Type B pancreatic cell (in vitro differentiated cells): ENCODE data around the gene AS3MT. TPM values are rescaled to one million over a fixed set of nuclear protein-coding genes. Genes with fewer than 3 reads are reported as not detected.
"Not testable (repeated sequence)": the region's sequence is repeated elsewhere in the genome, so short reads cannot be mapped to it uniquely, and the experiment has no call there.

Experiments used
- DNase-seq: peaks from one replicate; pipeline ENCODE4 v3.0.0; 2021; ENCODE audit warnings: mixed read lengths; ENCODE audit not compliant: unreplicated experiment; ENCODE audit errors: extremely low spot score
- H3K27ac Mint-ChIP-seq: 2 replicates; pipeline ENCODE4 v1.8.0; 2021; ENCODE audit warnings: mild to moderate bottlenecking, mixed read lengths
- H3K27me3 Mint-ChIP-seq: 2 replicates; pipeline ENCODE4 v1.8.0; 2021; ENCODE audit warnings: mixed read lengths
- H3K36me3 Mint-ChIP-seq: 2 replicates; pipeline ENCODE4 v1.8.0; 2021; ENCODE audit warnings: mixed read lengths
- H3K4me1 Mint-ChIP-seq: one replicate; pipeline ENCODE4 v1.8.0; 2021; ENCODE audit warnings: mixed read lengths; ENCODE audit not compliant: unreplicated experiment
- H3K4me3 Mint-ChIP-seq: 2 replicates; pipeline ENCODE4 v1.8.0; 2021; ENCODE audit warnings: mild to moderate bottlenecking, mixed read lengths
- H3K9me3 Mint-ChIP-seq: 2 replicates; pipeline ENCODE4 v1.8.0; 2021; ENCODE audit warnings: mixed read lengths
- long read RNA-seq: library from polyadenylated mRNA; unstranded; transcript quantifications from one replicate; pipeline ENCODE4 v2.0.0, GENCODE V29; 2020
- total RNA-seq: library from RNA; stranded (reverse); gene quantifications from 2 replicates; pipeline ENCODE4 v1.2.1, GENCODE V29; 2021; ENCODE audit warnings: low replicate concordance
- TF ChIP-seq, protein P1 (sequence below): fragments of 200-600 bp; sonication (generic); conservative IDR thresholded peaks from 2 replicates; pipeline ENCODE4 v1.5.0; 2021; ENCODE audit warnings: antibody characterized with exemption, mild to moderate bottlenecking

The AS3MT gene, protein sequence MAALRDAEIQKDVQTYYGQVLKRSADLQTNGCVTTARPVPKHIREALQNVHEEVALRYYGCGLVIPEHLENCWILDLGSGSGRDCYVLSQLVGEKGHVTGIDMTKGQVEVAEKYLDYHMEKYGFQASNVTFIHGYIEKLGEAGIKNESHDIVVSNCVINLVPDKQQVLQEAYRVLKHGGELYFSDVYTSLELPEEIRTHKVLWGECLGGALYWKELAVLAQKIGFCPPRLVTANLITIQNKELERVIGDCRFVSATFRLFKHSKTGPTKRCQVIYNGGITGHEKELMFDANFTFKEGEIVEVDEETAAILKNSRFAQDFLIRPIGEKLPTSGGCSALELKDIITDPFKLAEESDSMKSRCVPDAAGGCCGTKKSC
- total RNA-seq = 4.2 and 4.9 TPM in 2 replicates
- long read RNA-seq, partial matches to known transcripts = 1 of 9 reads
- long read RNA-seq, other reads (novel, unspliced or antisense) = 5 of 9 reads

DNA sequence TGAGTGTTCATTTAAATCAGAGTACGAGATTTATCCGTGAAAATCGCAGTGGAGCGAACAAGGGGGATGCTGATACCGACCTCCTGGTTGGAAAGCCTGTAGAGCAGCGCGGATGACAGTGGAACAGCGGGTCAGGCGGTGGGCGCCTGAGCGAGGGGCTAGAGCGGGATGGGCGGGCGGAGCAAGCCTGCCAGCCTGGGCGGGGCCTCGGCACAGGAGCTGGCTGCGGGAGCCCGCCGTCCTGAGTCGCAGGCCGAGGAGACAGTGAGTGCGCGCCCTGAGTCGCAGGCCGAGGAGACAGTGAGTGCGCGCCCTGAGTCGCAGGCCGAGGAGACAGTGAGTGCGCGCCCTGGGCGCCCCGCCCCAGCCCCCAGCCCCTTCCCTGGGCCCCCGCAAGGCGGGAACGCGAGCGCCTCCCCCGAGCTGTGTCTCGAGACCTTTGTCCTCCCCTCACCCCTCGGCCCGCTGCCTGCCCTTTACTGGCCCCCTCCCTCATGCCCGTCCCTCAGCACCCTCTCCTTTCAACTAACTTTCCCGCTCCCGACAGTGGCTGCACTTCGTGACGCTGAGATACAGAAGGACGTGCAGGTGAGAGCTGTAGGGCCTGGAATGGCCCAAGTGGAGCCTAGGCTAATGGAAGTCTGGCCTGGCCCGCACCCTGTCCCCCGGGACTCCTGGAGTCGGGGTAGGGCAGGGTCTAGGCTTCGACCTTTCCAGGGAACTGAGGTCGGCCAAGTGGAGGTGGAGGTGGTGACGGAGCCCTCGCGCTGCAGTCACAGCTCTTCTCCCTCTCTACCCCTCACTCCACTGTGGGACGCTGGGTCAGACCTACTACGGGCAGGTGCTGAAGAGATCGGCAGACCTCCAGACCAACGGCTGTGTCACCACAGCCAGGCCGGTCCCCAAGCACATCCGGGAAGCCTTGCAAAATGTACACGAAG lies at the start of gene AS3MT:
TSS of gene AS3MT (plus strand) at position 213 of the 941 bp plus-strand sequence. CDS start at position 336, 123 bp downstream.
- H3K27ac Mint-ChIP-seq = peak within 1 kb of the TSS; percentile 69
- H3K9me3 Mint-ChIP-seq = no peaks in the 10 kb centered on the region
- H3K27me3 Mint-ChIP-seq = no peaks in the 10 kb centered on the region
- TF ChIP-seq, protein P1, sequence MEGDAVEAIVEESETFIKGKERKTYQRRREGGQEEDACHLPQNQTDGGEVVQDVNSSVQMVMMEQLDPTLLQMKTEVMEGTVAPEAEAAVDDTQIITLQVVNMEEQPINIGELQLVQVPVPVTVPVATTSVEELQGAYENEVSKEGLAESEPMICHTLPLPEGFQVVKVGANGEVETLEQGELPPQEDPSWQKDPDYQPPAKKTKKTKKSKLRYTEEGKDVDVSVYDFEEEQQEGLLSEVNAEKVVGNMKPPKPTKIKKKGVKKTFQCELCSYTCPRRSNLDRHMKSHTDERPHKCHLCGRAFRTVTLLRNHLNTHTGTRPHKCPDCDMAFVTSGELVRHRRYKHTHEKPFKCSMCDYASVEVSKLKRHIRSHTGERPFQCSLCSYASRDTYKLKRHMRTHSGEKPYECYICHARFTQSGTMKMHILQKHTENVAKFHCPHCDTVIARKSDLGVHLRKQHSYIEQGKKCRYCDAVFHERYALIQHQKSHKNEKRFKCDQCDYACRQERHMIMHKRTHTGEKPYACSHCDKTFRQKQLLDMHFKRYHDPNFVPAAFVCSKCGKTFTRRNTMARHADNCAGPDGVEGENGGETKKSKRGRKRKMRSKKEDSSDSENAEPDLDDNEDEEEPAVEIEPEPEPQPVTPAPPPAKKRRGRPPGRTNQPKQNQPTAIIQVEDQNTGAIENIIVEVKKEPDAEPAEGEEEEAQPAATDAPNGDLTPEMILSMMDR = no peak
- H3K4me3 Mint-ChIP-seq = peak within 1 kb of the TSS; percentile 90
- peak; percentile 80 for DNase-seq
- H3K36me3 Mint-ChIP-seq = no peaks in the 10 kb centered on the region
- peaks cover 17% of the 10 kb centered on the region for H3K4me1 Mint-ChIP-seq

DNA sequence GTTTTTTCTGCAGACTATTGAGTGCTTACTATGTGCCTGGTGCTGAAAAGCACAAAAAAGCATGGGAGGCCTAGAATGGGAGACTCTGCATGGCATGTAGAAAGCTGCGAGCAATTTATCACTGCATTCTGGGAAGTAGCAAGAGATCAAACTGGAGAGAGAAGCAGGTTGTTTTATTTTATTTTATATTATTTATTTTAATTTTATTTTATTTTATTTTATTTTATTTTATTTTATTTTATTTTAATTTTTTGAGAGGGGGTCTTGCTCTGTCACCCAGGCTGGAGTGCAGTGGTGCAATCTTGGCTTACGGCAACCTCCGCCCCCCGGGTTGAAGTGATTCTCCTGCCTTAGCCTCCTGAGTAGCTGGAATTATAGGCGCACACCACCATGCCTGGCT lies 49.3 kb upstream of the AS3MT start:
- not testable (repeated sequence) for H3K9me3 Mint-ChIP-seq, H3K27me3 Mint-ChIP-seq, H3K4me3 Mint-ChIP-seq, DNase-seq, H3K36me3 Mint-ChIP-seq
- Mint-ChIP-seq H3K27ac (peak overlapping the region; percentile 99), H3K4me1 (peaks cover 15% of the 10 kb centered on the region)

DNA sequence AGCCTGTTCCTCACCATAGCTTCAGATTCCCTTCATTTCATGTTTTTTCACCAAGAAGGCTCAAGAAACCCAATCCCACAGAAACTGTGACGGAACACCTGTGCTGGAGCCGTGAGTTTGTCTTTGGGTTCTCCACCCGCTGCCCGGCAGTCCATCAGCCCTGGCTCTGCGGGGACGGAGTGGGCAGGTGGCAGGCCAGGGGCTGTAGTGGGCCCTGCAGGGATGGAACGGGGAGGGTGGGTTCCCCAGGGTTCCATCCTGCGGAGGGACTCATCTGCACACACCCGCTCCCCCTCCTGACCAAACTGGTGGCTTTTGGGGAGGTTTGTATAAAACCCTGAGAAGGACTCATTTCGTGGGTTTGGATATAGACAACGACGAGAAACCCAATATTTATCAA lies 47.0 kb upstream of the AS3MT start:
- TF ChIP-seq, protein P1 = no peak
- peaks cover 5% of the 10 kb centered on the region for H3K4me1 Mint-ChIP-seq
- no peaks in the 10 kb centered on the region for H3K27me3 Mint-ChIP-seq
- DNase-seq = no peak
- no peaks in the 10 kb centered on the region for H3K9me3 Mint-ChIP-seq
- H3K27ac Mint-ChIP-seq = peak overlapping the region; percentile 43
- H3K4me3 Mint-ChIP-seq = no peak overlapping the region
- H3K36me3 Mint-ChIP-seq = no peaks in the 10 kb centered on the region

DNA sequence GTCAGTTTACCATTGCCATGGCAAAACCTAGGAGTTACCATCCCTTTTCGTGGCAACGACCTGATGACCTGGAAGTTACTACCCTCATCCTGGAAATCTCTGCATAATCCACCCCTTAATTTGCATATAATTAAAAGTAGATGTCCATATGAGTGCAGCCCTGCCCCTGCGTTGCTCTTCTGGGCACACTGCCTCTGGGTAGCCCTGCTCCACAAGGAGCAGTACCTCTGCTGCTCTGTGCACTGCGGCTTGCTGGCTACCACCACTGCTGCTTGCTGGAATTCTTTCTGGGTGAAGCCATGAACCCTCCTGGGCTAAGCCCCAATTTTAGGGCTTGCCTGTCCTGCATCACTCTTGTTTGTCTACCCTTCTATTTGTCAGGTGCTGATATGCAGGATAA lies 44.6 kb upstream of the AS3MT start:
- peaks cover 4% of the 10 kb centered on the region for H3K4me1 Mint-ChIP-seq
- no peaks in the 10 kb centered on the region for H3K27me3 Mint-ChIP-seq
- H3K27ac Mint-ChIP-seq = no peak overlapping the region
- DNase-seq = no peak
- no peaks in the 10 kb centered on the region for H3K36me3 Mint-ChIP-seq
- H3K4me3 Mint-ChIP-seq = no peak overlapping the region
- TF ChIP-seq, protein P1 = no peak
- H3K9me3 Mint-ChIP-seq = no peaks in the 10 kb centered on the region

DNA sequence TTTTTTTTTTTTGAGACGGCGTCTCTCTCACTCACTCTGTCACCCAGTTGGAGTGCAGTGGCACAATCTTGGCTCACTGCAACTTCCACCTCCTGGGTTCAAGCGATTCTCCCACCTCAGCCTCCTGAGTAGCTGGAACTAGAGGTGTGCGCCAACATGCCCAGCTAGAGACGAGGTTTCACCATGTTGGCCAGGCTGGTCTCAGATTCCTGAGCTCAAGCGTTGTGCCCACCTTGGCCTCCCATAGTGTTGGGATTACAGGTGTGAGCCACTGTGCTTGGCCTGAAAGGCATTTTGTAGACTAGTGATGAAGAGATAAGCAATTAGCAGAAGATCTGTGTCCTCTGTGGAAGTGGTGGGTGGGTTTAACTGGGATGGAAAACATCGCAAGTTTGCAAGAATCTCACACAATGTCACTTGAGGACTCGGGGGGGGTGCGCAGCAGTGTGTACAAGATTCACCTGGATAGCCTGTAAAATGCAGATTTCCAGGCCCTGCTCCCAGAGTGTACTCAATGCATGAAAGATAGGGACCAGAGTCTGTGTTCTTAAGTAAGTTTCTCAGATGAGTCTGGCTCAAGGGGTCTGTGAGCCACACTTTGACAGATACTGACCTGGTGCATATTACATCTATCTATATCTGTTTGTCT lies 43.0 kb upstream of the AS3MT start:
- DNase-seq = no peak
- Mint-ChIP-seq H3K27me3 (no peaks in the 10 kb centered on the region), H3K4me1 (no peaks in the 10 kb centered on the region), H3K4me3 (no peak overlapping the region), H3K27ac (no peak overlapping the region), H3K36me3 (no peaks in the 10 kb centered on the region), H3K9me3 (no peaks in the 10 kb centered on the region)
- TF ChIP-seq, protein P1 = no peak
